GM23338 (cell line): ENCODE results near the gene GSTM1. TPM values are rescaled to one million over a fixed set of nuclear protein-coding genes. Genes with fewer than 3 reads are reported as not detected.

Experiments used
- ATAC-seq: fragments of 200-7000 bp; cut with Tn5 transposase; 3 replicates; pipeline ENCODE4 v1.9.1; 2020
- DNase-seq: peaks from one replicate; pipeline ENCODE4 v3.0.0-alpha.2; 2015; ENCODE audit warnings: low spot score
- H2AFZ ChIP-seq: fragments of 200-600 bp; sonication (generic); 2 replicates; pipeline ENCODE4 v1.8.0; 2016; ENCODE audit warnings: antibody characterized with exemption, mild to moderate bottlenecking, moderate library complexity
- H3F3A ChIP-seq: fragments of 200-600 bp; sonication (generic); replicated peaks from 2 replicates; pipeline ENCODE4 v1.8.0; 2017; ENCODE audit warnings: antibody characterized with exemption, mixed run types, low read depth
- H3K27ac ChIP-seq: fragments of 200-600 bp; sonication (generic); 2 replicates; pipeline ENCODE4 v1.6.1; 2016; ENCODE audit warnings: low read depth
- H3K27me3 ChIP-seq: fragments of 200-600 bp; sonication (generic); 2 replicates; pipeline ENCODE4 v1.8.0; 2016; ENCODE audit warnings: mild to moderate bottlenecking, mixed run types, moderate library complexity; ENCODE audit not compliant: insufficient read depth
- H3K36me3 ChIP-seq: fragments of 200-600 bp; sonication (generic); 2 replicates; pipeline ENCODE4 v1.8.0; 2016; ENCODE audit warnings: mild to moderate bottlenecking; ENCODE audit not compliant: insufficient read depth
- H3K4me1 ChIP-seq: fragments of 200-600 bp; sonication (generic); 2 replicates; pipeline ENCODE4 v1.8.0; 2016; ENCODE audit warnings: mild to moderate bottlenecking, moderate library complexity; ENCODE audit not compliant: insufficient read depth
- H3K4me2 ChIP-seq: fragments of 200-600 bp; sonication (generic); 2 replicates; pipeline ENCODE4 v1.7.1; 2017; ENCODE audit warnings: mixed run types
- H3K4me3 ChIP-seq: fragments of 200-600 bp; sonication (generic); 2 replicates; pipeline ENCODE4 v1.6.1; 2016; ENCODE audit warnings: mixed run types
- H3K79me2 ChIP-seq: fragments of 200-600 bp; sonication (generic); replicated peaks from 2 replicates; pipeline ENCODE4 v1.8.0; 2017; ENCODE audit warnings: mild to moderate bottlenecking; ENCODE audit not compliant: insufficient read depth
- H3K9me2 ChIP-seq: fragments of 200-600 bp; sonication (generic); 2 replicates; pipeline ENCODE4 v1.8.0; 2017; ENCODE audit not compliant: insufficient read depth
- H4K20me1 ChIP-seq: fragments of 200-600 bp; sonication (generic); replicated peaks from 2 replicates; pipeline ENCODE4 v1.8.0; 2017; ENCODE audit warnings: mild to moderate bottlenecking; ENCODE audit not compliant: insufficient read depth
- H3K27ac Mint-ChIP-seq: 2 replicates; pipeline ENCODE4 v1.8.0; 2020; ENCODE audit warnings: inconsistent platforms, mild to moderate bottlenecking, moderate library complexity, mixed read lengths
- H3K27me3 Mint-ChIP-seq: 3 replicates; pipeline ENCODE4 v1.8.0; 2022; ENCODE audit warnings: low read depth, mild to moderate bottlenecking, moderate library complexity, mixed read lengths, inconsistent platforms; ENCODE audit not compliant: insufficient read depth, poor library complexity
- H3K36me3 Mint-ChIP-seq: 3 replicates; pipeline ENCODE4 v1.8.0; 2021; ENCODE audit warnings: low read depth, mild to moderate bottlenecking, inconsistent platforms, moderate library complexity, mixed read lengths
- H3K4me1 Mint-ChIP-seq: 3 replicates; pipeline ENCODE4 v1.8.0; 2020; ENCODE audit warnings: mild to moderate bottlenecking, inconsistent platforms, mixed read lengths
- H3K4me3 Mint-ChIP-seq: 3 replicates; pipeline ENCODE4 v1.8.0; 2021; ENCODE audit warnings: moderate library complexity, mild to moderate bottlenecking, inconsistent platforms, mixed read lengths
- H3K9me3 Mint-ChIP-seq: 3 replicates; pipeline ENCODE4 v1.8.0; 2020; ENCODE audit warnings: moderate library complexity, mild to moderate bottlenecking, inconsistent platforms, mixed read lengths
- CREB1 ChIP-seq: fragments of 250-450 bp; sonication (Bioruptor Pico); IDR thresholded peaks from 2 replicates; pipeline ENCODE4 v1.5.0; 2020; ENCODE audit warnings: low read depth, mild to moderate bottlenecking, moderate library complexity
- CTCF ChIP-seq, 2 experiments: fragments of 200-600 bp in 1 of 2; sonication (generic) in 1 of 2; conservative IDR thresholded peaks; 2 replicates each; pipeline versions ENCODE4 v1.5.1 to v1.6.1; 2016 to 2017; ENCODE audit warnings: antibody characterized with exemption in 2 of 2, low read depth in 2 of 2, mild to moderate bottlenecking in 2 of 2, moderate library complexity in 1 of 2
- ETS1 ChIP-seq: IDR thresholded peaks from 2 replicates; pipeline ENCODE4 v1.6.1; 2016; ENCODE audit warnings: antibody characterized with exemption
- EZH2 ChIP-seq: fragments of 200-600 bp; sonication (generic); IDR thresholded peaks from one replicate; pipeline ENCODE4 v1.8.0; 2017; ENCODE audit warnings: antibody characterized with exemption, mild to moderate bottlenecking, low read depth; ENCODE audit not compliant: unreplicated experiment
- EZH2phosphoT487 ChIP-seq: fragments of 200-600 bp; sonication (generic); IDR thresholded peaks from one replicate; pipeline ENCODE4 v1.8.1; 2018; ENCODE audit warnings: antibody characterized with exemption; ENCODE audit not compliant: unreplicated experiment
- JUNB ChIP-seq: IDR thresholded peaks from one replicate; pipeline ENCODE4 v1.6.1; 2016; ENCODE audit warnings: antibody characterized with exemption; ENCODE audit not compliant: unreplicated experiment
- NANOG ChIP-seq: IDR thresholded peaks from 2 replicates; pipeline ENCODE4 v1.6.1; 2016; ENCODE audit warnings: antibody characterized with exemption, borderline replicate concordance
- REST ChIP-seq: IDR thresholded peaks from one replicate; pipeline ENCODE4 v1.6.1; 2018; ENCODE audit warnings: antibody characterized with exemption; ENCODE audit not compliant: unreplicated experiment
- ZNF114 ChIP-seq: fragments of 250-450 bp; sonication (Bioruptor Pico); IDR thresholded peaks from 2 replicates; pipeline ENCODE4 v1.5.0; 2020; ENCODE audit warnings: mild to moderate bottlenecking, moderate library complexity
- ZNF331 ChIP-seq: fragments of 250-450 bp; sonication (Bioruptor Pico); IDR thresholded peaks from 2 replicates; pipeline ENCODE4 v1.5.0; 2020; ENCODE audit warnings: low read depth, mild to moderate bottlenecking, moderate library complexity
- ZNF462 ChIP-seq: fragments of 250-450 bp; sonication (Bioruptor Pico); IDR thresholded peaks from 2 replicates; pipeline ENCODE4 v1.5.0; 2020; ENCODE audit warnings: mild to moderate bottlenecking, moderate library complexity
- polyA plus RNA-seq: library from polyadenylated mRNA; unstranded; fragments of >200 nt; fragmentation: Nextera tagmentation; extraction: Ambion mirVana; gene quantifications from 2 replicates; pipeline ENCODE4 v1.2.1, GENCODE V29; 2016
- total RNA-seq: library from RNA; depleted of rRNA; stranded (reverse); fragments of >200 nt; shearing (Covaris generic); gene quantifications from 2 replicates; pipeline ENCODE4 v1.2.3, GENCODE V29; 2014

Gene GSTM1
- total and polyA plus RNA-seq, 2 experiments from 2014 or later = not detected

- no peak for DNase-seq
- no peaks in the 10 kb centered on the region for H3K27me3 ChIP-seq
- Mint-ChIP-seq H3K36me3 (no peaks in the 10 kb centered on the region), H3K4me1 (peaks cover 3% of the 10 kb centered on the region), H3K9me3 (no peaks in the 10 kb centered on the region), H3K27ac (no peak overlapping the region), H3K27me3 (peaks cover 10% of the 10 kb centered on the region), H3K4me3 (no peak overlapping the region)
- no peaks in the 10 kb centered on the region for H3K36me3 ChIP-seq
- H3K4me3 ChIP-seq = no peak overlapping the region
- no peaks in the 10 kb centered on the region for H3K9me2 ChIP-seq
- H4K20me1 ChIP-seq = no peaks in the 10 kb centered on the region; the same call in 1 of the 2 replicates
- 0 out of 2 replicates have a peak overlapping the region, but pooled peaks have one; percentile 57 for H2AFZ ChIP-seq
- no peaks in the 10 kb centered on the region for H3K79me2 ChIP-seq
- no peaks in the 10 kb centered on the region for H3K4me1 ChIP-seq
- no peak for ATAC-seq
- 0 out of 2 replicates have a peak, but pooled peaks cover 6% of the 10 kb centered on the region for H3F3A ChIP-seq
- no peak overlapping the region for H3K27ac ChIP-seq
- peak overlapping the region; percentile 49; the same call in 1 of the 2 replicates for H3K4me2 ChIP-seq
- TF ChIP-seq ZNF462 (CRISPR knock-in tag) (no peak), NANOG (no peak), REST (no peak), EZH2phosphoT487 (no peak), CREB1 (CRISPR knock-in tag) (no peak), JUNB (no peak), ZNF331 (CRISPR knock-in tag) (no peak), EZH2 (no peak), CTCF (conservative IDR thresholded peaks at IDR 0.05; ENCODE audit: low read depth in 2 of 2) (no peak), ETS1 (no peak), ZNF114 (no peak)
These were observed 45.0 kb upstream of the GSTM1 start for GRCh38 chr1:109642626-109643025.
